ENCODE measurements around the gene S100B.

The S100B gene

DNA sequence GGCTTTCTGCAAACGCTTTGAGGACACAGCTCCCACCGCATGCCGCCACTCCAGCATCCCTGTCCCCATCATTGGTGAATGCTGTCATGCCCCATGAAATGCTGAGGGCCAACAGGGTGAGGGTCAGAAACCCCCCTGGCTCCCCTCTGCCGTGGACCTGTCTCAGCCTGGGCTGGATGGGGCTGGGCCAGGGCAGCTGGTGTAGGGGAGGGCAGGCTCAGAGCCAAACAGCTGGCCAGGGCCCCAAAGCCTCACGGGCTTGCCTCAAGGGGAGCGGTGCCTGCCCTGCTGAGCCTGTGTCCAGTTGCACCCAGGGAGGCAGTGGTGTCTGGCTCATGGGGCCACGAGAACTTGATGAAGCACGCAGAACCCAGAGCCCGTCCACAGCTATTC is 49.7 kb downstream of the S100B start:
- DNase-seq, result no peak
- H3K4me3 ChIP-seq, result no peak overlapping the region
- intact Hi-C loops (cut with DNase I; ENCODE audit: low total_unique reads), result no loop called here
- H3K36me3 ChIP-seq, result peaks cover 70 to 98% (median 73%) of the 10 kb centered on the region in 3 donors
- H3K27me3 ChIP-seq, result no peaks in the 10 kb centered on the region
- TF ChIP-seq CTCF (IDR thresholded peaks at IDR 0.05), result no peak
- H3K27ac ChIP-seq, result no peak overlapping the region
- no peaks in the 10 kb centered on the region for H3K9me3 ChIP-seq
- H3K4me1 ChIP-seq, result no peaks in the 10 kb centered on the region

GRCh38 chr21:46554431-46555224 is 50.3 kb downstream of the S100B start:
- Histone ChIP-seq H3K9me3 (no peaks in the 10 kb centered on the region), H3K27ac (no peak overlapping the region), H3K4me1 (no peaks in the 10 kb centered on the region), H3K4me3 (no peak overlapping the region), H3K36me3 (peaks cover 72 to 98% (median 75%) of the 10 kb centered on the region in 3 donors), H3K27me3 (no peaks in the 10 kb centered on the region)
- intact Hi-C loops (cut with DNase I; ENCODE audit: low total_unique reads), result no loop called here
- no peak for DNase-seq
- no peak for TF ChIP-seq CTCF (IDR thresholded peaks at IDR 0.05)

- Histone ChIP-seq H3K27me3 (no peaks in the 10 kb centered on the region), H3K36me3 (peaks cover 72 to 94% (median 74%) of the 10 kb centered on the region in 3 donors), H3K4me3 (no peak overlapping the region), H3K4me1 (no peaks in the 10 kb centered on the region), H3K27ac (no peak overlapping the region), H3K9me3 (no peaks in the 10 kb centered on the region)
- no peak for DNase-seq
- intact Hi-C loops (cut with DNase I; ENCODE audit: low total_unique reads), result no loop called here
- TF ChIP-seq CTCF (IDR thresholded peaks at IDR 0.05), result no peak
Observed at GRCh38 chr21:46553993-46554392, 50.9 kb downstream of the S100B start.

DNA sequence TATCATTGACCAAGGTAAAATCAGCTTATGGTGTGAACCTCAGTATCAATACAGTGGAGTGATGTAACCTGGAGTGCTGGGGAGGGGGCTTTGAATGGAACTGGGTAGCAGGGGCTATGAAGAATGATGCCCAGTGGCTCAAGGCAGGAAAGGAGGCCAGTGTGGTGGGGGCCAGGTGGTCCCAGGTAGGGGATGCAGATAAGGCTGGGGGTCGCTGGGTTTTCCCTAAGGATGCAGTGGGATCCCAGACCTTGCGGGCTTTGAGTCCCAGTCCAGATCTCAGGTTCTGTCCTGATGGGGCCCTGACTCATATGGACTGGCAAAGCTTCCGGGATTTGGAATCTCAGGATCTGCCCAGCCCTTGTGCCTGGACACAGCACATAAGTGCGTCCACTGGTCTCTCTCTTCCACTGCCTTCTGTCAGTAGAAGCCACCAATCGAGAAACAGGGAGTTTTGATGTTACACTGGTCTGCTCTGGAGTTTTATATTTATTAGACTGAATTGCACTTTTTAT is 52.0 kb downstream of the S100B start:
- Histone ChIP-seq H3K27me3 (no peaks in the 10 kb centered on the region), H3K4me3 (no peak overlapping the region), H3K27ac (no peak overlapping the region), H3K4me1 (no peaks in the 10 kb centered on the region), H3K36me3 (peaks cover 72 to 96% (median 78%) of the 10 kb centered on the region in 3 donors), H3K9me3 (no peaks in the 10 kb centered on the region)
- DNase-seq, result no peak
- no peak for TF ChIP-seq CTCF (IDR thresholded peaks at IDR 0.05)
- intact Hi-C loops (cut with DNase I; ENCODE audit: low total_unique reads), result no loop called here

- no peak overlapping the region for H3K27ac ChIP-seq
- intact Hi-C loops (cut with DNase I; ENCODE audit: low total_unique reads), result no loop called here
- no peak for TF ChIP-seq CTCF (IDR thresholded peaks at IDR 0.05)
Observed at GRCh38 chr21:46552274-46552673, 52.6 kb downstream of the S100B start.

More at GRCh38 chr21:46552274-46552673, 52.6 kb downstream of the S100B start:
- DNase-seq, result no peak
- Histone ChIP-seq H3K27me3 (no peaks in the 10 kb centered on the region), H3K9me3 (no peaks in the 10 kb centered on the region), H3K4me1 (no peaks in the 10 kb centered on the region), H3K4me3 (no peak overlapping the region), H3K36me3 (peaks cover 68 to 95% (median 75%) of the 10 kb centered on the region in 3 donors)

Data from tibial artery (tissue), 4 donors.